RWPE2 (cell line): Measurements from ENCODE around the gene ZMYND11.

Experiments used
- ATAC-seq: fragments of 200-7000 bp; cut with Tn5 transposase; 3 replicates; pipeline ENCODE4 v1.9.1; 2021; ENCODE audit warnings: low read depth
- DNase-seq: peaks from one replicate; pipeline ENCODE4 v3.0.0-alpha.2; 2020; ENCODE audit warnings: low spot score
- H3K27ac ChIP-seq: fragments of 450-650 bp; 2 replicates; pipeline ENCODE4 v1.5.1; 2017; ENCODE audit warnings: mild to moderate bottlenecking; ENCODE audit not compliant: poor library complexity, severe bottlenecking
- H3K27me3 ChIP-seq: fragments of 250-450 bp; sonication (Bioruptor Pico); 2 replicates; pipeline ENCODE4 v1.5.1; 2021; ENCODE audit warnings: mild to moderate bottlenecking, moderate library complexity; ENCODE audit not compliant: insufficient read depth, poor library complexity, severe bottlenecking
- H3K36me3 ChIP-seq: fragments of 250-450 bp; sonication (Bioruptor Pico); 2 replicates; pipeline ENCODE4 v1.5.1; 2020; ENCODE audit warnings: low read depth, mild to moderate bottlenecking, moderate library complexity
- H3K4me1 ChIP-seq: fragments of 250-450 bp; sonication (Bioruptor Pico); 2 replicates; pipeline ENCODE4 v1.5.1; 2021; ENCODE audit warnings: mild to moderate bottlenecking, moderate library complexity; ENCODE audit not compliant: insufficient read depth, poor library complexity, severe bottlenecking
- H3K4me3 ChIP-seq: fragments of 250-450 bp; sonication (Bioruptor Pico); 2 replicates; pipeline ENCODE4 v1.5.1; 2021; ENCODE audit warnings: mild to moderate bottlenecking, moderate library complexity; ENCODE audit not compliant: severe bottlenecking
- H3K9me3 ChIP-seq: fragments of 250-450 bp; sonication (Bioruptor Pico); 2 replicates; pipeline ENCODE4 v1.5.1; 2021; ENCODE audit warnings: mild to moderate bottlenecking, moderate library complexity; ENCODE audit not compliant: severe bottlenecking
- TF ChIP-seq, protein P1 (sequence below): fragments of 450-650 bp; IDR thresholded peaks from one replicate; pipeline ENCODE4 v1.5.1; 2017; ENCODE audit warnings: mild to moderate bottlenecking, moderate library complexity; ENCODE audit not compliant: poor library complexity, severe bottlenecking

The ZMYND11 gene

GRCh38 chr10:200405-200804 lies 65.2 kb downstream of the ZMYND11 start:
- no peak overlapping the region for H3K27ac ChIP-seq
- no peaks in the 10 kb centered on the region for H3K9me3 ChIP-seq
- ATAC-seq (peak; percentile 17; the same call in 1 of the 3 replicates), DNase-seq (no peak)
- no peaks in the 10 kb centered on the region for H3K4me1 ChIP-seq
- H3K4me3 ChIP-seq, result no peak overlapping the region
- no peaks in the 10 kb centered on the region for H3K36me3 ChIP-seq
- TF ChIP-seq, protein P1, sequence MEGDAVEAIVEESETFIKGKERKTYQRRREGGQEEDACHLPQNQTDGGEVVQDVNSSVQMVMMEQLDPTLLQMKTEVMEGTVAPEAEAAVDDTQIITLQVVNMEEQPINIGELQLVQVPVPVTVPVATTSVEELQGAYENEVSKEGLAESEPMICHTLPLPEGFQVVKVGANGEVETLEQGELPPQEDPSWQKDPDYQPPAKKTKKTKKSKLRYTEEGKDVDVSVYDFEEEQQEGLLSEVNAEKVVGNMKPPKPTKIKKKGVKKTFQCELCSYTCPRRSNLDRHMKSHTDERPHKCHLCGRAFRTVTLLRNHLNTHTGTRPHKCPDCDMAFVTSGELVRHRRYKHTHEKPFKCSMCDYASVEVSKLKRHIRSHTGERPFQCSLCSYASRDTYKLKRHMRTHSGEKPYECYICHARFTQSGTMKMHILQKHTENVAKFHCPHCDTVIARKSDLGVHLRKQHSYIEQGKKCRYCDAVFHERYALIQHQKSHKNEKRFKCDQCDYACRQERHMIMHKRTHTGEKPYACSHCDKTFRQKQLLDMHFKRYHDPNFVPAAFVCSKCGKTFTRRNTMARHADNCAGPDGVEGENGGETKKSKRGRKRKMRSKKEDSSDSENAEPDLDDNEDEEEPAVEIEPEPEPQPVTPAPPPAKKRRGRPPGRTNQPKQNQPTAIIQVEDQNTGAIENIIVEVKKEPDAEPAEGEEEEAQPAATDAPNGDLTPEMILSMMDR, result no peak
- H3K27me3 ChIP-seq, result no peaks in the 10 kb centered on the region

DNA sequence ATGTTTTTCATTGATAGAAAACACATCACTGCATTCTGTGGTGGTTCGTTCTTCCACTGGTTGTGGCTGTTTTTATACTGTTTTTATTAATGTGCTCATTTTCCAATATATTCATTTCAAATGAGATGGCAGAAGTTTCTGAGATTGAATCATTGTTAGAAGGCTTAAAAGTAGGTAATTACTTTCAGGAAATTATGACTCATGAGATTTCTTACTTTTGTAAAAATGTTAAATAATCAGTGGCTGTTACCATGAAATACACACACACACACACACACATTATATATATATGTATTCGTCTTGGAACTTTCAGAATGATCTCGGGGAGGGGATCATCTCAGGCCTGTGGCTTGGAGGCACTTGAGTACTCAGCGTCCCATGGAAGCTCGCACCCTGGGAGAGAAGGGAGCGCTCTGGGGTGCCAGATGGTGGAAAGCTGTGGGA lies 66.1 kb downstream of the ZMYND11 start:
- Histone ChIP-seq H3K4me1 (no peaks in the 10 kb centered on the region), H3K27me3 (no peaks in the 10 kb centered on the region), H3K36me3 (no peaks in the 10 kb centered on the region), H3K4me3 (no peak overlapping the region), H3K9me3 (no peaks in the 10 kb centered on the region), H3K27ac (no peak overlapping the region)
- DNase-seq (no peak), ATAC-seq (no peak)
- TF ChIP-seq, protein P1, result no peak

DNA sequence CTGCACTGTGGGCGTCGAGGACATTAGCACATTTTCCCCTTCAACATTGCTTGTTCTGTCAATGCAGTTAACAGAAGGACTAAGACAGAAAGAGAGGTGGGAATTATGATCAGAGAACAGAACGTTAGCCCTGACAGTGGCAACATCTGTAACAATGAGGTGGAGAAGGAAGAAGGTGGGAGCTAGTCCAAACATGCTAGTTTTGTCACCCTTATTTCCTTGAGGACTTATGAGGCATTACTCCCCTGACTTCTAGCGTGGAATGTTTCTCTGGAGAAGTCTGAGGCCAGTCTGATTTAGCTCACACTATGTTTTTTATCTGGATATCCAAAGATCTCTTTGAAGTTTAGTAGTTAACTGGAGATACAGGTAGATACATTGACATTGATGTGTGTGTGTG lies 73.4 kb downstream of the ZMYND11 start:
- TF ChIP-seq, protein P1, result no peak
- Histone ChIP-seq H3K27me3 (no peaks in the 10 kb centered on the region), H3K4me1 (no peaks in the 10 kb centered on the region), H3K27ac (no peak overlapping the region), H3K4me3 (no peak overlapping the region), H3K36me3 (peaks cover 8% of the 10 kb centered on the region; the same call in 1 of the 2 replicates), H3K9me3 (no peaks in the 10 kb centered on the region)
- no peak for DNase-seq
- no peak for ATAC-seq

DNA sequence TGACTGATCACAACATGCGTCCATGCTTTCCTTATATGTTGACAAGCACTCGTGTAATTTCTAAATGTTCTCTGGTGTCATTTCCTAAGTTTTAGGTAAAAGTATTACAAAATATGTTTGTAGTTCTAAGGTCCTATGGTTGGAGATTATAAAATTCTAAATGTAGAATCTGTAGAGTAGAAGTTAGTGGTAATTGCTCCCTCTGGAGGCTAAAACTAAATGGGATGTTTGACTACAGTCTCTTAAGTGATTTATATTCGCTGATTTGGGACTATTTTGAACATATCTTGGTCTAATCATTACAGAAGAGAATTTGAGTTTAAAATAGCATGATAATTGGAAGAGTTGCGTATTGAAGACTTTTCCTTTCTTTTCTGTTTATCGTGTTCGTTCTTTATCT lies 74.1 kb downstream of the ZMYND11 start:
- H3K9me3 ChIP-seq, result no peaks in the 10 kb centered on the region
- H3K4me3 ChIP-seq, result no peak overlapping the region
- no peaks in the 10 kb centered on the region for H3K27me3 ChIP-seq
- H3K36me3 ChIP-seq, result peaks cover 8% of the 10 kb centered on the region; the same call in 1 of the 2 replicates
- DNase-seq, result no peak
- TF ChIP-seq, protein P1, result peak; percentile 43
- no peak overlapping the region for H3K27ac ChIP-seq
- ATAC-seq, result no peak
- H3K4me1 ChIP-seq, result no peaks in the 10 kb centered on the region

DNA sequence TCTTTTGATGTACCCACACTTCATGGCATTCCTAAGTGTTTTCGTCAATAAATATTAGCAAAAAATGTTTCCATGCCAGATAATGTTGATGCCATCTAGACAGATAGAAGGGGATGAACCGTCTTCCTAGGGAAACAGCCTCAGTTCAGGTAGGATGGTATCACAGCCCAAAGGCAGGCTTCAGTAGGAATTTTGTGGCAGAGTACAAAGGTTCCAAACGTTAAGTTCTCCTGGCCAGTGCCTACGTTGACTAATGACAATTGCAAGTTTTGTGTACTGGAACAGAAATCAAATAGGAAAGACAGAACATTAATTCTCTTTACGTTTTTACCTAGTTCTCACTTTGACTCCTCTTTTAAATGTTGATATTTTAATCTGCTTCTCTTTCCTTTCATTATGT lies 75.0 kb downstream of the ZMYND11 start:
- no peak overlapping the region for H3K4me3 ChIP-seq
- H3K27me3 ChIP-seq, result no peaks in the 10 kb centered on the region
- peaks cover 8% of the 10 kb centered on the region; the same call in 1 of the 2 replicates for H3K36me3 ChIP-seq
- no peak overlapping the region for H3K27ac ChIP-seq
- no peaks in the 10 kb centered on the region for H3K4me1 ChIP-seq
- ATAC-seq, result no peak
- TF ChIP-seq, protein P1, result no peak
- H3K9me3 ChIP-seq, result no peaks in the 10 kb centered on the region
- no peak for DNase-seq
